Measurements from ENCODE around the gene TRAP1.

The TRAP1 gene

DNA sequence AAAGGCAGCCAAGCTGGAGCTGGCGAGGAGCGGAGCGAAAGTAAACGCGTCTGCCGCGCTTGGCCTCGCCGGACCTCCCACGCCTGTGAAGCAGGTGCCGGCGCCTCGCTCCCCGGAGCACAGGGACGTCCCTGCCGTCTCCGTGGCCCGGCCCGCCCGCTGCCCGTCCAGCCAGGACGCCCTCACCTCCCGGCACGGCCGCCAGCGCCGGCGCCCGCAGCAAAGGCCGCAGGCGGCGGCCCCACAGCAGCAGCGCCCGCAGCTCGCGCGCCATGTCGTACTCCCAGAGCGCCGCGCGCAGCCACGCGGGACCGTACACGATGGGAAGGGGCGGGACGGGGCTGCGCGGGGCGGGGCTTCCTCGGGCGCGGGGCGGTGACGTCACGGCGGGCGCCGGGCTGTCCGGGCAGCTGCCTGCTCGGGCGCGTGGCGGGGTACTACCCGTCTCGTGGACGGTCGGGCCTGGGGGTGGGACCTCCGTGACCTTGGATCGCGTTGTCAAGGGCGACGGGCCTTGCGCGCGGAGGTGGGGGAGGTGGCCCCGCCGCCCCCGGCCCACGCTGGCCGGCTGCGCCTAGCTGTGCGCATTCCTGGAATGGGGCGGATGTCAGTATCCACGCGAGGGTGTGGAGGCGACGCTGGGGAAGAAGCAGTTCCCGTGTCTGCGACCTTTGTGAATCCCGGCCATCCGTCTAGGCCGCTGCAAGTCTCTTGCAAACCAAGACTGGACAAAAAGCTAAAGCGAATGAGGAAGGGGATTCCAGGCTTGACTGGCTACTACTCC lies at the start of gene TRAP1:
Gene TRAP1 (minus strand): TSS at position 290 of the 784 bp plus-strand sequence. CDS start 16 bp downstream, at position 274.
- DNase-seq, result peak; percentile 74

DNA sequence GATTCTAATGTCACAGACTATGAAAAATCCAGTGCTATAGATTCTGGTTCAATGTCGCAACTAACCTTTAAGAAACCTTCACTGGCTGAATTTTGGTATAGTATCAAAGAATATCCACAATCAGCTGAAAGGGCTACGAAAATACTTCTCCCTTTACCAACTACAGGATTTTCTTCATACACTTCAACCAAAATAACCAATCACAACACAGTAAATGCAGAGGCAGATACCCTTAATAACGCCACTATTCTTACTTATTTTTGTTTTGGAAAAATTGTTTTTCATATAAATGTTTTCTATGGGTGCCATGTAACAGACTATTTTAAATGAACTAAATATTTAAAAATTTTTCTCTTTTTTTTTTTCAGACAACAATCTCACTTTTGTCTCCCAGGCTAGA lies 48.9 kb upstream of the TRAP1 start:
- no peak for DNase-seq

DNA sequence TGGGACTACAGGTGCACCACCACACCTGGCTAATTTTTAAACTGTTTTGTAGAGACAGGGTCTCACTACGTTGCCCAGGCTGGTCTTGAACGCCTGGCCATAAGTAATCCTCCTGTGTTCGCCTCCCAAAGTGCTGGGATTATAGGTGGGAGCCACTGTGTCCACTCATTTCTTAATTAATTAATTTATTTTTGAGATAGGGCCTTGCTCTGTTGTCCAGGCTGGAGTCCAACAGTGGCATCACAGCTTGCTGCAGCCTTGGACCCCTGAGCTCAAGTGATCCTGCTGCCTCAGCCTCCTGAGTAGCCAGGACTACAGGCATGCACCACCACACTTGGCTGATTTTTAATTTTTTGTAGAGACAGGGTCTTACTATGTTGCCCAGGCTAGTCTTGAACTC lies 47.1 kb upstream of the TRAP1 start:
- DNase-seq, result no peak

DNA sequence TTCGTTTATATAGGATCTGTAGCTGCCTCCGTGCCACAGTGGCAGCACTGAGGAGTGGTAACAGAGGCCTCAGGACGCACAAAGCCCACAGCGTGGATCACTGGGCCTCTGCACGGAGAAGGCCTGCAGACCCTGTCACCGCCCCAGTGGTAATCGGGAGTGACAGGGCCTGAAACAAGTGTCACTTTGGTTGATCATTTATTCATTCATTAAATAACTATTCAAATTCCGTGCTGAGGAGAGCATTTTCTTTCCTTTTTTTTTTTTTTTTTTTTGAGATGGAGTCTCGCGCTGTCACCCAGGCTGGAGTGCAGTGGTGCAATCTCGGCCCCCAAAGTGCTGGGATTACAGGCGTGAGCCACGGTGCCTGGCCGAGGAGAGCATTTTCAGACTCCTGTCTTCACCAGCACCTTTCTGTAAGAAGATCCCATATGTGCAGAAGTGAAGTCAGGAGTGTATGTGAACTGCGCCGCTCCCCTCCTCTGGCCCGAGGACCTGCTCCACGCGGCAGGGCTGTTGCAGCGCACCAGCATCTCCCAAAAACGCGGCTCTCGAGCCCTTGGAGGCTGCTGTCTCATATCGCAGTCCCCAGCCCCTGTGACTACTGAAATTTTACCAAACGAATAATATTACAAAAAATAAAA lies 44.9 kb upstream of the TRAP1 start:
- no peak for DNase-seq

- DNase-seq, result no peak
Measured at GRCh38 chr16:3761375-3762106, 44.2 kb upstream of the TRAP1 start.

DNA sequence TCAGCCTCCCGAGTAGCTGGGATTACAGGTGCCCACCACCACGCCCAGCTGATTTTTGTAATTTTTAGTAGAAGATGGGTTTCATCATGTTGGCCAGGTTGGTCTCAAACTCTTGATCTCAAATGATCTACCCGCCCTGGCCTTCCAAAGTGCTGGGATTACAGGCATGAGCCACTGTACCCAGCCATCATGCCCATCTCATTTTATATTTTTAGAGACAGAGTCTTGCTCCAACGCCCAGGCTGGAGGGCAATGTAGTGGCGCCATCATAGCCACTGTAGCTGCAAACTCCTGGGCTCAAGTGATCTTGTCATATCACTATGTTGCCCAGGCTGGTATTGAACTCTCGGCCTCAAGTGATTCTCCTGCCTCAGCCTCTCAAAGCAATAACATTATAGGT lies 43.2 kb upstream of the TRAP1 start:
- DNase-seq, result no peak

- no peak for DNase-seq
Measured at GRCh38 chr16:3759736-3760135, 42.4 kb upstream of the TRAP1 start.

DNA sequence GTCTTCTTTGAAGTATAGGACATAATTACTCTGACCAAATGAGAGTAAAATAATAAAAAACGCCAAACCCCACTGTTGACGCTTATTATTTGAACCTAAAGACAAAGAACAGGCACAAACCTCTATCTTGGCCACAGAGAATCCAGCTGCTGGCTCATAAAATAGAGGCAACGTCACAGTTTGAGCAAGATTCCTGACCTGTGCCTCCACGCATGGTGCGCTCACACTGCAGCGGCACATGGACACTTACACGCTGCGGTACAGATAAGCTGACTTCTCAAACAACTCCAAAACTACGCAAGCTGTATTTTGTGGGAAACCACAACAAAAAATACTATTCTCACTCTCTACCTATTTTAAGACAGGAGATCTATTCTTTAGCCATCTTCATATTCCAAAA lies 38.8 kb upstream of the TRAP1 start:
- no peak for DNase-seq

DNA sequence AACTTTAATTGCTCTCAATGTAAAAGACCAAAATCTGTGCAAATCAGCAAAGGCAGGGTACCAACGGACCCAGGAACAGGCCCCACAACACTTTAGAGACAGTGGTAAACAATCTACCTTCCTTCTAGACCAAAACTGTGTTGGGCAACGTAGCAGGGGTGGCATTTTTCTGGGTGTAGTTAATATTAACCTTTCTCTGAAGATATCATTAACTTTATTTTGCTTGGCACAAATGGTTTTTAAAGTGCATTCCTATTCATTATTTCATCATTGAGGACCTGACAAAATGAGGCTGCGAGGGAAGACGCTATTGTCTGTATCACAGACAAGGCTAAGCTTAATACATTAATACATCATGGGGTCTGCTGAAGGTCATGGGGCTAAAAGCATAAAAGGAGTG lies 37.9 kb upstream of the TRAP1 start:
- DNase-seq, result no peak

DNA sequence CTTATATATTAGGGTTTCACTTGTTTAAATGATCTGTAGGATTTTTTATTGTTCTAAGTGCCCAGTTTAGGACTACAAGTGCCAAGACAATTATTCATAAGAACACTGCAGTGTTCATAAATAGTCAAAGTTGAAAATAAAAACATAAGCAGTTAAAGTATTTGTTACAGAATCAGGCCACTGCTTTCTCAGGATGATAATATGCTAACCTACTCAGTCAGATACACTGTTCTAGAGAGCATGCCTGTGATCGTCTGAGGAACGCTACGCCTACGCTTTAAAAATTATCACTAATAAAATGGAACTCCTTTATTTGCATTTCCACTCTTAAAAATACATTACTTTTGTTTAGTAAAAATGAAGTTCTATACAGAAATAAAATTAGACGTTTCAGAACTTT lies 37.4 kb upstream of the TRAP1 start:
- no peak for DNase-seq

DNA sequence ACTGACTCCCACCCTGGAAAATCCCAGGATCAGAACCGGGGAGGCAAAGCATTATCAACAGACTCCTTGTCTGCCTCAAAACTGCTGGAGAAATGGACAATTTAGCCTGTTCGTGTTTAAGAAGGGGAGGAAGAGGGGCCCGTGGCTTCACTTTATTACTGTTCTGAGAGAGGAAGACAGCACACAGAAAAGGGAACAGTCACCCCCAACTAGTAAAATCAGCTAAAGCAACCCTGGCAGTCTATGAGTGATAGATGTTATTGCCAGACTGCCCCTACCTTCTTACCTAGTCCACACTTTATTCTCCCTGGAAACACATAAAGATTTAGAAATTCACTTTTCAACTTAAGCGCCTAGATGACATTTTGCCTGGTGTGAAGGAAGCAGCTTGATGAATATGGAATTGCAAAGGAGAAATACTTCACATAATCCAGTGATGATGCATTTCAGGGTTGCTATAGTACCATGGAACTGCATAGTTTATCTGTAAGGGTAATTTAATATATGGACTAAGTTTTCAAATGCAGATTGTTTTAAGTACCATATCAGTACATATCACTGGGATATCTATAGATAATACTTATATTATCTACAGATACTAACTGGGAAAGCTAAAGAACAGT lies 36.9 kb upstream of the TRAP1 start:
- DNase-seq, result no peak

GRCh38 chr16:3752984-3753383 lies 35.7 kb upstream of the TRAP1 start:
- no peak for DNase-seq

- DNase-seq, result no peak
Measured at GRCh38 chr16:3751878-3752277, 34.6 kb upstream of the TRAP1 start.

GRCh38 chr16:3748307-3748706 lies 31.0 kb upstream of the TRAP1 start:
- no peak for DNase-seq

- DNase-seq, result no peak
Measured at GRCh38 chr16:3745751-3746355, 28.5 kb upstream of the TRAP1 start.

GRCh38 chr16:3744018-3744417 lies 26.7 kb upstream of the TRAP1 start:
- no peak for DNase-seq

GRCh38 chr16:3740934-3741333 lies 23.6 kb upstream of the TRAP1 start:
- DNase-seq, result no peak

GRCh38 chr16:3740186-3740585 lies 22.9 kb upstream of the TRAP1 start:
- DNase-seq, result no peak

- no peak for DNase-seq
Measured at GRCh38 chr16:3739636-3740035, 22.3 kb upstream of the TRAP1 start.

GRCh38 chr16:3738541-3738940 lies 21.2 kb upstream of the TRAP1 start:
- DNase-seq, result no peak

DNA sequence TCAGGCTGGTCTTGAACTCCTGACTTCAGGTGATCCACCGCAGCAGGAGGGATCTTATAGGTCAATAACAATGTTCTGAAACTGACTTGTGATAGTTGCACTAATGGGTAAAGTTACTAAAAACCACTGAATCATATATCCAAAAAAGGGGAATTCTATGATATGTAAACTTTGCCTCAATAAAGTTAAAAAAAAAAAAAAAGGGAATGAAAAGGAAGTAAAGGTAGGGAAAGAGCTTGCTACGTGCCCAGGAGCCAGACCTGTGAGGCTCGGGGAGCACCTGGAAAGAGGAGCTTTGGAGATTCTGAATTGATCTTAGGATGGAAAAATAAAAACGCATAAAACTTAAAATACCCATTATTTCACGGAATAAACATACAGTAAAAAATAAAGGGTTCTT lies 20.8 kb upstream of the TRAP1 start:
- DNase-seq, result no peak

- DNase-seq, result no peak
Measured at GRCh38 chr16:3737181-3737580, 19.9 kb upstream of the TRAP1 start.

DNA sequence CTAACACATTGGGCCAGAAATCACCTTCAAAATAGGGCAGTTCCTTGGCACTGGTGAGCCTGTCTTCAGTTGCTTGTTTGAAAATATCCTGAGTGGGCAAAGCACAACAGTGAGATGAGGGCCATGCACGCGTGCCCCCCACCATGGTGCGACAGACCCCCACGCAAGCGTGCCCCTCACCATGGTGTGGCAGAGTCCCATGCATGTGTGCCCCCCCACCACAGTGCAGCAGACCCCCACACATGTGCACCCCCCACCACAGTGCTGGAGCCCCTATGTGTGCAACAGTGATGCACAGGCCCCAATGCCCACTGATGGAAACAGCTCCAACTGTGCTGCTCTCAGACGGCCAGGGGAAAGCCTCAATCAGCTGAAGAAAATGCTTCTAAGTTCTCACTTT lies 18.8 kb upstream of the TRAP1 start:
- DNase-seq, result no peak

Measured in NCI-H2227 treated with DMSO at 0.1 percent for 48 hours (cell line).